Trophoblast cell (in vitro differentiated cells and primary cell): ENCODE results near the gene NOS1AP.
A peak's percentile ranks its signal among the peaks of the same experiment; 100 is the strongest.

Experiments used
- DNase-seq, 2 donors: peaks; one replicate each; pipeline ENCODE4 v3.0.0-alpha.2; 2016
- H2AFZ ChIP-seq: 2 replicates; pipeline ENCODE4 v1.6.1; 2013; ENCODE audit warnings: low read length, moderate library complexity, mild to moderate bottlenecking; ENCODE audit not compliant: insufficient read depth, poor library complexity
- H2AK5ac ChIP-seq: 2 replicates; pipeline ENCODE4 v1.6.1; 2013; ENCODE audit warnings: mild to moderate bottlenecking, low read length
- H2BK120ac ChIP-seq: 2 replicates; pipeline ENCODE4 v1.6.1; 2013; ENCODE audit warnings: low read length, mild to moderate bottlenecking, moderate library complexity; ENCODE audit not compliant: insufficient read depth, poor library complexity
- H2BK12ac ChIP-seq: 2 replicates; pipeline ENCODE4 v1.6.1; 2013; ENCODE audit warnings: mild to moderate bottlenecking, low read length, moderate library complexity
- H2BK5ac ChIP-seq: 2 replicates; pipeline ENCODE4 v1.6.1; 2013; ENCODE audit warnings: low read length, low read depth, moderate library complexity, mild to moderate bottlenecking; ENCODE audit not compliant: poor library complexity
- H3K14ac ChIP-seq: 2 replicates; pipeline ENCODE4 v1.6.1; 2013; ENCODE audit warnings: mild to moderate bottlenecking, low read length
- H3K18ac ChIP-seq: 2 replicates; pipeline ENCODE4 v1.6.1; 2013; ENCODE audit warnings: mild to moderate bottlenecking, low read length
- H3K23ac ChIP-seq: 2 replicates; pipeline ENCODE4 v1.6.1; 2013; ENCODE audit warnings: low read length
- H3K27ac ChIP-seq: 2 replicates; pipeline ENCODE4 v1.5.1; 2013; ENCODE audit warnings: low read depth, mild to moderate bottlenecking, inconsistent platforms, low read length, moderate library complexity
- H3K27me3 ChIP-seq: 2 replicates; pipeline ENCODE4 v1.6.1; 2013; ENCODE audit warnings: inconsistent platforms, mild to moderate bottlenecking, low read length, moderate library complexity; ENCODE audit not compliant: insufficient read depth
- H3K36me3 ChIP-seq, 2 experiments: 1 replicate in 1 of 2; 2 replicates in 1 of 2; pipeline ENCODE4 v1.6.1; 2013; ENCODE audit warnings: low read length in 2 of 2, mild to moderate bottlenecking in 2 of 2, moderate library complexity in 1 of 2; ENCODE audit not compliant: insufficient read depth in 2 of 2, control insufficient read depth in 1 of 2
- H3K4ac ChIP-seq: 2 replicates; pipeline ENCODE4 v1.6.1; 2013; ENCODE audit warnings: low read depth, mild to moderate bottlenecking, low read length, moderate library complexity
- H3K4me1 ChIP-seq, 2 experiments: 1 replicate in 1 of 2; 2 replicates in 1 of 2; pipeline ENCODE4 v1.6.1; 2013; ENCODE audit warnings: low read length in 2 of 2, mild to moderate bottlenecking in 2 of 2, moderate library complexity in 1 of 2; ENCODE audit not compliant: insufficient read depth in 2 of 2, control insufficient read depth in 1 of 2
- H3K4me2 ChIP-seq: 2 replicates; pipeline ENCODE4 v1.6.1; 2013; ENCODE audit warnings: inconsistent platforms, mild to moderate bottlenecking, low read length, moderate library complexity
- H3K4me3 ChIP-seq: 2 replicates; pipeline ENCODE4 v1.5.1; 2013; ENCODE audit warnings: mild to moderate bottlenecking, low read depth, low read length, inconsistent platforms
- H3K79me1 ChIP-seq: one replicate; pipeline ENCODE4 v1.6.1; 2013; ENCODE audit warnings: low read length
- H3K79me2 ChIP-seq: 2 replicates; pipeline ENCODE4 v1.6.1; 2013; ENCODE audit warnings: low read length, mild to moderate bottlenecking; ENCODE audit not compliant: control insufficient read depth, insufficient read depth, poor library complexity
- H3K9ac ChIP-seq: 2 replicates; pipeline ENCODE4 v1.6.1; 2013; ENCODE audit warnings: mild to moderate bottlenecking, low read length
- H3K9me3 ChIP-seq: 2 replicates; pipeline ENCODE4 v1.6.1; 2013; ENCODE audit warnings: low read depth, mild to moderate bottlenecking, control low read depth, inconsistent platforms, low read length; ENCODE audit not compliant: insufficient read depth
- H4K12ac ChIP-seq: 2 replicates; pipeline ENCODE4 v1.6.1; 2013; ENCODE audit warnings: low read depth, mild to moderate bottlenecking, low read length, moderate library complexity
- H4K8ac ChIP-seq: 2 replicates; pipeline ENCODE4 v1.6.1; 2013; ENCODE audit warnings: low read depth, mild to moderate bottlenecking, low read length, moderate library complexity
- H4K91ac ChIP-seq: one replicate; pipeline ENCODE4 v1.6.1; 2013; ENCODE audit warnings: low read depth, mild to moderate bottlenecking, low read length, moderate library complexity
- WGBS: extraction: QIAGEN DNeasy Blood & Tissue Kit; methylation state at CpG from one replicate; pipeline ENCODE4 v1.1.7; 2013; ENCODE audit warnings: missing lambda C conversion rate; ENCODE audit not compliant: insufficient read length, insufficient coverage; ENCODE audit errors: extremely low coverage; 5-methylcytosine and 5-hydroxymethylcytosine counted together

The NOS1AP gene

GRCh38 chr1:162388083-162388594 lies 318.6 kb downstream of the NOS1AP start:
- no peak for DNase-seq
- H2AFZ ChIP-seq: no peak overlapping the region
- no peak overlapping the region for H2BK12ac ChIP-seq
- H3K4me1 ChIP-seq: no peaks in the 10 kb centered on the region
- no peak overlapping the region for H3K14ac ChIP-seq
- H3K27ac ChIP-seq: no peak overlapping the region
- H3K4me3 ChIP-seq: no peak overlapping the region
- no peak overlapping the region for H3K23ac ChIP-seq
- H3K4ac ChIP-seq: no peak overlapping the region
- H2BK5ac ChIP-seq: no peak overlapping the region
- 100% methylated on average over 1 of the region's 8 CpGs for WGBS
- no peaks in the 10 kb centered on the region for H3K79me2 ChIP-seq
- H4K8ac ChIP-seq: no peak overlapping the region
- H3K4me2 ChIP-seq: no peak overlapping the region
- no peak overlapping the region for H3K18ac ChIP-seq
- no peak overlapping the region for H2BK120ac ChIP-seq
- H3K27me3 ChIP-seq: no peaks in the 10 kb centered on the region
- H4K12ac ChIP-seq: no peak overlapping the region
- no peaks in the 10 kb centered on the region for H3K9me3 ChIP-seq
- no peak overlapping the region for H3K9ac ChIP-seq
- no peaks in the 10 kb centered on the region for H3K79me1 ChIP-seq
- no peak overlapping the region for H4K91ac ChIP-seq
- H3K36me3 ChIP-seq: peaks cover 0 to 4% of the 10 kb centered on the region in 2 experiments
- H2AK5ac ChIP-seq: no peak overlapping the region

GRCh38 chr1:162388615-162389014 lies 319.1 kb downstream of the NOS1AP start:
- Histone ChIP-seq H3K9ac (no peak overlapping the region), H3K79me2 (no peaks in the 10 kb centered on the region), H2BK120ac (no peak overlapping the region), H3K27me3 (no peaks in the 10 kb centered on the region), H4K8ac (no peak overlapping the region), H2AK5ac (no peak overlapping the region), H3K4me3 (no peak overlapping the region), H3K14ac (no peak overlapping the region), H3K36me3 (peaks cover 0 to under 1% of the 10 kb centered on the region in 2 experiments), H3K23ac (no peak overlapping the region), H3K4me2 (no peak overlapping the region), H2BK12ac (no peak overlapping the region), H3K9me3 (no peaks in the 10 kb centered on the region), H3K27ac (no peak overlapping the region), H3K4me1 (no peaks in the 10 kb centered on the region), H2BK5ac (no peak overlapping the region), H2AFZ (no peak overlapping the region), H3K79me1 (no peaks in the 10 kb centered on the region), H3K18ac (no peak overlapping the region), H3K4ac (no peak overlapping the region), H4K91ac (no peak overlapping the region), H4K12ac (no peak overlapping the region)
- no CpG with 5 or more reads among the region's 5 CpGs for WGBS
- peak; percentile 42 to 50 for DNase-seq

GRCh38 chr1:162389021-162389818 lies 319.7 kb downstream of the NOS1AP start:
- no peak overlapping the region for H3K9ac ChIP-seq
- H3K9me3 ChIP-seq: no peaks in the 10 kb centered on the region
- H3K4ac ChIP-seq: no peak overlapping the region
- no peak overlapping the region for H2AFZ ChIP-seq
- no peaks in the 10 kb centered on the region for H3K27me3 ChIP-seq
- H3K4me2 ChIP-seq: no peak overlapping the region
- H2AK5ac ChIP-seq: no peak overlapping the region
- no peak overlapping the region for H3K27ac ChIP-seq
- H2BK5ac ChIP-seq: no peak overlapping the region
- H3K36me3 ChIP-seq: no peaks in the 10 kb centered on the region
- no peak overlapping the region for H2BK120ac ChIP-seq
- H3K23ac ChIP-seq: no peak overlapping the region
- no peak overlapping the region for H3K4me3 ChIP-seq
- no peak overlapping the region for H4K8ac ChIP-seq
- H3K79me2 ChIP-seq: no peaks in the 10 kb centered on the region
- H3K79me1 ChIP-seq: no peaks in the 10 kb centered on the region
- H3K4me1 ChIP-seq: no peaks in the 10 kb centered on the region
- no peak overlapping the region for H2BK12ac ChIP-seq
- DNase-seq: peak; percentile 67 to 75
- no peak overlapping the region for H3K18ac ChIP-seq
- H4K91ac ChIP-seq: no peak overlapping the region
- H4K12ac ChIP-seq: no peak overlapping the region
- no CpG with 5 or more reads among the region's 11 CpGs for WGBS
- no peak overlapping the region for H3K14ac ChIP-seq

- Histone ChIP-seq H3K9ac (no peak overlapping the region), H2AK5ac (no peak overlapping the region), H3K79me2 (no peaks in the 10 kb centered on the region), H2BK12ac (no peak overlapping the region), H3K36me3 (no peaks in the 10 kb centered on the region), H3K23ac (no peak overlapping the region), H3K18ac (no peak overlapping the region), H2AFZ (no peak overlapping the region), H3K79me1 (no peaks in the 10 kb centered on the region), H4K91ac (no peak overlapping the region), H3K4me2 (no peak overlapping the region), H3K14ac (no peak overlapping the region), H2BK120ac (no peak overlapping the region), H3K4ac (no peak overlapping the region), H2BK5ac (no peak overlapping the region), H3K27ac (no peak overlapping the region), H3K27me3 (no peaks in the 10 kb centered on the region), H4K8ac (no peak overlapping the region), H4K12ac (no peak overlapping the region), H3K4me1 (no peaks in the 10 kb centered on the region), H3K9me3 (no peaks in the 10 kb centered on the region), H3K4me3 (no peak overlapping the region)
- WGBS: no CpG with 5 or more reads among the region's 9 CpGs
- no peak for DNase-seq
These were observed 320.5 kb downstream of the NOS1AP start for GRCh38 chr1:162389971-162390370.
